SK-N-SH (cell line): ENCODE measurements around the gene TLE6.

Experiments used
- CTCF ChIP-seq: fragments of 200-600 bp; sonication (generic); IDR thresholded peaks from 2 replicates; pipeline ENCODE4 v1.6.1; 2017; ENCODE audit warnings: antibody characterized with exemption, mild to moderate bottlenecking, moderate library complexity
- FOXJ3 ChIP-seq: sonication (generic); formaldehyde crosslinking; IDR thresholded peaks from 2 replicates; pipeline ENCODE4 v1.5.1; 2020; ENCODE audit warnings: mild to moderate bottlenecking, missing genetic modification reagents
- MXI1 ChIP-seq: IDR thresholded peaks from 2 replicates; pipeline ENCODE4 v1.6.1; 2012; ENCODE audit warnings: mild to moderate bottlenecking, low read depth, low read length, improper control_type of control experiment
- SMC3 ChIP-seq: IDR thresholded peaks from 2 replicates; pipeline ENCODE4 v1.6.1; 2012; ENCODE audit warnings: low read depth, low read length, improper control_type of control experiment

- no peak for TF ChIP-seq SMC3
- TF ChIP-seq FOXJ3 (CRISPR knock-in tag), result no peak
- no peak for TF ChIP-seq CTCF
- no peak for TF ChIP-seq MXI1
These were observed 28.9 kb downstream of the TLE6 start for GRCh38 chr19:3006075-3006767.
